ENCODE results near the gene SORL1.

SORL1 gene

DNA sequence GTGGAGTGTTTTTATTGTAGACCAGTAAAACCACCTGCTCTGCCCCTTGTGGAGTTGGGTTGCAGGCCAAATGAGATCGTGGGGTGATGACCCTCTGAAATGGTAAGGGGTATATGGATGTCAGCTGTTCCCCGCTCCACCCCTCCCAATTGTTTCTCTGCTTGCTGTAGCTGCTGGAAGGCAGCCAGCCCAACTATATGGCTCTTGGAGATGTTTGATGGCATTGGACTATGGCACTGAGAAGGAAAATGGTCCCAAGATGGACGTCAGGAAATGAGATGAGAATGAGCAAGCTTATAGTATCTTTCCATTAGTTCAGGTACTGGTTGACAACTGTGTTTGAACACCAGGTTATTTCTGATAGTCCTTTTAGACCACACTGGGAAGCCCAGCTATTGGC lies 95.5 kb downstream of the SORL1 start:
- TF ChIP-seq, protein P1, sequence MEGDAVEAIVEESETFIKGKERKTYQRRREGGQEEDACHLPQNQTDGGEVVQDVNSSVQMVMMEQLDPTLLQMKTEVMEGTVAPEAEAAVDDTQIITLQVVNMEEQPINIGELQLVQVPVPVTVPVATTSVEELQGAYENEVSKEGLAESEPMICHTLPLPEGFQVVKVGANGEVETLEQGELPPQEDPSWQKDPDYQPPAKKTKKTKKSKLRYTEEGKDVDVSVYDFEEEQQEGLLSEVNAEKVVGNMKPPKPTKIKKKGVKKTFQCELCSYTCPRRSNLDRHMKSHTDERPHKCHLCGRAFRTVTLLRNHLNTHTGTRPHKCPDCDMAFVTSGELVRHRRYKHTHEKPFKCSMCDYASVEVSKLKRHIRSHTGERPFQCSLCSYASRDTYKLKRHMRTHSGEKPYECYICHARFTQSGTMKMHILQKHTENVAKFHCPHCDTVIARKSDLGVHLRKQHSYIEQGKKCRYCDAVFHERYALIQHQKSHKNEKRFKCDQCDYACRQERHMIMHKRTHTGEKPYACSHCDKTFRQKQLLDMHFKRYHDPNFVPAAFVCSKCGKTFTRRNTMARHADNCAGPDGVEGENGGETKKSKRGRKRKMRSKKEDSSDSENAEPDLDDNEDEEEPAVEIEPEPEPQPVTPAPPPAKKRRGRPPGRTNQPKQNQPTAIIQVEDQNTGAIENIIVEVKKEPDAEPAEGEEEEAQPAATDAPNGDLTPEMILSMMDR (IDR thresholded peaks at IDR 0.05; ENCODE audit: extremely low read depth, missing control alignments): no peak
- no peak for DNase-seq (ENCODE audit: low spot score)

DNA sequence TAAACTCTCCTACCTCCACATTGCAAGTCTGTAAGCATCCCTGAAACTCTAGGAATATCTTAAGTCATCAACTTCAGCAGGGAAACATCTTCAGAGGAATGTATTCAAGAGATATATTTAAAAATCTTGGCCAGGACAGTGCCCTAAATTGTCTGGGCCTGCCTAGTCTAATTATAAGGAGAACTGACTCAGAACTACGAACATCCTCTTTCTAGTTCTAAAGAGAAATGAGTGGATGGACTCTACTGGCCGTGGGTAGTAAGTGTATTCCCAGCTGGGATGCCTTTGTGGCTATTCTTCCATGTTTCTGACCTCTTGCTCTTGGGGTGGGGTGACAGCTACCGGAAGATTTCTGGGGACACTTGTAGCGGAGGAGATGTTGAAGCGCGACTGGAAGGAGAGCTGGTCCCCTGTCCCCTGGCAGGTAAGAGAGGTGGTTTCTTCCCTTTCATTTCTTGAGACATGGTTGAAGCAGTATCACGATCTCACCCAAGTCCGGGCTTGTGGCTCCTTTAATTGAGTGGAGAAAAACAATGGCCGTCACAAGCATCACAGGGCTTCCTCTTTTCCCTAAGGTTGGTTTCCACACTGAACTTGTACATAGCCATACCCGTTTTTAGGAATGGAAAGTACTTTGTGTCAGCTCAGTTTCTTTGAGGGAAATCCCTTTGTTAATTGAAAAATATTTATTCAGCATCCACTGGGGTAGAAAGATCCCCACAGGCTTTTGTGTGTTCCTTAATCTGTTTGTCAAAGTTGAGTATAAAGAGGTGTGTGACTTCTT lies 98.3 kb downstream of the SORL1 start:
- TF ChIP-seq, protein P1 (IDR thresholded peaks at IDR 0.05; ENCODE audit: extremely low read depth, missing control alignments): no peak
- DNase-seq (ENCODE audit: low spot score): no peak

DNA sequence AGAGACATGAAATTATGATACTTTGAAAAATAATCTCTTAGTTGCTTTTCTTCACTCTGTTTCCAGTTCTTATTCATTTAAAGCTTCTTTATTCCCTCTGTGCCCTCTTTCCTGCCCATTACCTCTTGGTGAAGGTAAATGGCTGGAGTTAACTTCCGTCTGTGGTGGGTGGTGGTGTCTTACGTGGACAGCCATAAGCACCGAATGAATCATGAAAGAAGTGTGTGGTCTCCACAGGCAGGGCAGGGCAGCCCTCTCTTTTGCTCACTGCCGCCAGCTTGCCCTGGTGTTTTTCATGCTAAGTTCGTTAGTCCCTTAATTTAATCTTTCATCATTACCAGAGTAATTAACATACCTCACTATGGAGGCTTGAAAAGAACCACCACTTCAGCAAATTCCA lies 99.3 kb downstream of the SORL1 start:
- TF ChIP-seq, protein P1 (IDR thresholded peaks at IDR 0.05; ENCODE audit: extremely low read depth, missing control alignments): no peak
- DNase-seq (ENCODE audit: low spot score): no peak

DNA sequence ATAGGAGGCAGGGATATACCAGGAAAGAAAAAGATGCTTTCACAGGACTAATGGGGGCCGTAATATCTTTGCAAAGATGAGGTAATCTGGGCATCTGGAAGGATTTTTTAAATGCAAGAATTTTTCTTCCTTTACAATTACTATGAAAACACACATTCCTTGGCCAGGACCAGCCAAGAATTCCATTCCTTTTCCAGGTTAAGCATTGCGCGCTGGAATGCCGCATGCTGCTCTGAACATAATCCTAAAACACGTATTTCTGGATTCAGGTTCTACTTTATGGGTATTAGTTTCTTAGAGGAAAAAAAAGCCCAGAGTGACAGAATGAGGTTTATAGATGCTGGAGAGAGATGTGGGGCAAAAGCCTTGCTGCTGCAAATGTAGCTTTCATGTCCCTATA lies 100.0 kb downstream of the SORL1 start:
- DNase-seq (ENCODE audit: low spot score): no peak
- TF ChIP-seq, protein P1 (IDR thresholded peaks at IDR 0.05; ENCODE audit: extremely low read depth, missing control alignments): no peak

DNA sequence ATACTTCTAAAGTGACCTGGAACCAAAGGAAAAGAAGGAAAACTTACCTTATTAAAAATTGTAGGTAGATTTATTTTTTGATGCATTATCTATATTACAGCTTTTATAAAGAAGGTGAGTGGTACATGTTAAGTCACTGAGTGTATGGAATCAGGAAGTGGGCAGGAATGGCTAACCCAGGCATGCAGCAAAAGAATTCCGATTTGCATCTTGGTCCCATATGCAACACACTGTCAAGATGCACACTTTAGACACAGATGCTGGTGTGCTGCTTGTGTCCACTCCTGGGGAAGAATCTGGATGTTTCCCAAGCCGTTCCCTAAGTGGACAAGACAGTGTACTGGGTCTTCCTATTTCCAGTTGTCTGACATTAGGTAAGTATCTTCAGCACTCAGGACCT lies 100.5 kb downstream of the SORL1 start:
- no peak for DNase-seq (ENCODE audit: low spot score)
- TF ChIP-seq, protein P1 (IDR thresholded peaks at IDR 0.05; ENCODE audit: extremely low read depth, missing control alignments): no peak

DNA sequence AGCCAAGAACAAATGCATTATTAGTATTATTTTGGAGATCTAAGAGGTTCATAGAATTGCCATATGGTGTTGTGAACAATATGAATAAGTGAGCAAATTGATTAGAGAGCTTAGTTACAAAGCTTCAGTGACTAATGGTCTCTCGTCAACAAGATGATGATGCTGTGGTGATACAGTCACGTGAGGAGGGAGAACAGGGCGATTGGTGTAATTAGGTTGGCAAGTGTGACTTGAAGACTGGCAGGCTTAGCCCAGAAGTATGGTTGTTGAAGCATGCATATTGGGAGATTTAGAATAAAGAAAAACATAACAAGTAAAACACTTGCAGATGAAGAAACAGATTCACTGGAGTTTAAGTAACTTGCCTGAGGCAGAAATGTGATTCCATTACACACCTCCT lies 101.3 kb downstream of the SORL1 start:
- no peak for DNase-seq (ENCODE audit: low spot score)
- TF ChIP-seq, protein P1 (IDR thresholded peaks at IDR 0.05; ENCODE audit: extremely low read depth, missing control alignments): no peak

DNA sequence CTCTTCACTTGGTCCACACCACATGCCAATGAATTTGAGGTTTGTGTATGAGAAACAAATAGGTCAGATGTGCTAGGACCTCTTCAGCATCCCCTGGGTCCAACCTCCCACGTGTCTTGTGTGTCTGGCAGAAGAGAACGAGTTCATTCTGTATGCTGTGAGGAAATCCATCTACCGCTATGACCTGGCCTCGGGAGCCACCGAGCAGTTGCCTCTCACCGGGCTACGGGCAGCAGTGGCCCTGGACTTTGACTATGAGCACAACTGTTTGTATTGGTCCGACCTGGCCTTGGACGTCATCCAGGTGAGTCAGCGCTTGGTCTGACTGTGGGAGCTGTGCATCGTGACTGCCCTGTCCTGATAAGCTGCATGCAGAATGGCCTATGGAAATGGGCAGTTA lies 101.7 kb downstream of the SORL1 start:
- DNase-seq (ENCODE audit: low spot score): no peak
- TF ChIP-seq, protein P1 (IDR thresholded peaks at IDR 0.05; ENCODE audit: extremely low read depth, missing control alignments): no peak

Measured in GM20000 (cell line).